HG02938 (cell line): ENCODE measurements around the gene GALNT2.

Source experiments
- ATAC-seq: cut with Tn5 transposase; IDR thresholded peaks from one replicate; pipeline ENCODE4 v1.9.1; 2021; ENCODE audit warnings: mild to moderate bottlenecking, moderate library complexity; ENCODE audit not compliant: unreplicated experiment

GALNT2 gene

GRCh38 chr1:230330157-230330556 lies 263.1 kb downstream of the GALNT2 start:
- no peak for ATAC-seq
